Hepatic stellate cell (primary cell): Measurements from ENCODE around the gene WWOX.

Experiments used
- DNase-seq: peaks from one replicate; pipeline ENCODE4 v3.0.0; 2011; ENCODE audit warnings: low spot score

The WWOX gene

GRCh38 chr16:78228704-78229103 is 129.2 kb downstream of the WWOX start:
- no peak for DNase-seq

GRCh38 chr16:78230832-78231231 is 131.4 kb downstream of the WWOX start:
- DNase-seq, result no peak

GRCh38 chr16:78235168-78235800 is 135.8 kb downstream of the WWOX start:
- DNase-seq, result peak; percentile 26

GRCh38 chr16:78235876-78236275 is 136.4 kb downstream of the WWOX start:
- no peak for DNase-seq

- no peak for DNase-seq
Measured at GRCh38 chr16:78237841-78238240, 138.4 kb downstream of the WWOX start.

- DNase-seq, result no peak
Measured at GRCh38 chr16:78240459-78241222, 141.2 kb downstream of the WWOX start.

GRCh38 chr16:78242239-78242630 is 142.8 kb downstream of the WWOX start:
- no peak for DNase-seq

GRCh38 chr16:78244131-78244895 is 144.9 kb downstream of the WWOX start:
- no peak for DNase-seq

- DNase-seq, result no peak
Measured at GRCh38 chr16:78246559-78246958, 147.1 kb downstream of the WWOX start.

- DNase-seq, result no peak
Measured at GRCh38 chr16:78249056-78249455, 149.6 kb downstream of the WWOX start.

- no peak for DNase-seq
Measured at GRCh38 chr16:78249832-78250231, 150.4 kb downstream of the WWOX start.

- no peak for DNase-seq
Measured at GRCh38 chr16:78251115-78251514, 151.7 kb downstream of the WWOX start.

GRCh38 chr16:78252757-78253156 is 153.3 kb downstream of the WWOX start:
- DNase-seq, result no peak

- no peak for DNase-seq
Measured at GRCh38 chr16:78254841-78255240, 155.4 kb downstream of the WWOX start.

- DNase-seq, result no peak
Measured at GRCh38 chr16:78256686-78257375, 157.4 kb downstream of the WWOX start.

GRCh38 chr16:78257376-78257728 is 157.9 kb downstream of the WWOX start:
- no peak for DNase-seq

- no peak for DNase-seq
Measured at GRCh38 chr16:78258375-78259065, 159.1 kb downstream of the WWOX start.

- no peak for DNase-seq
Measured at GRCh38 chr16:78259873-78260272, 160.4 kb downstream of the WWOX start.

- no peak for DNase-seq
Measured at GRCh38 chr16:78264642-78265041, 165.2 kb downstream of the WWOX start.

GRCh38 chr16:78269256-78269655 is 169.8 kb downstream of the WWOX start:
- no peak for DNase-seq

- DNase-seq, result no peak
Measured at GRCh38 chr16:78271981-78272380, 172.5 kb downstream of the WWOX start.

- DNase-seq, result no peak
Measured at GRCh38 chr16:78274771-78275170, 175.3 kb downstream of the WWOX start.
